Stimulated activated naive B cell treated with anti-CD40 and anti-IgM and Interleukin-4, amounts not matched to agents 10 μg/mL and 1 μg/mL and 100 μg/mL, for 72 hours (primary cell): ENCODE results near the gene LINC00237.
A peak's percentile ranks its signal among the peaks of the same experiment; 100 is the strongest.

Experiments used
- ATAC-seq, 2 donors: fragments of 150-1000 bp; cut with Tn5 transposase; replicated peaks; 2 replicates each; pipeline ENCODE4 v1.10.0; 2021; ENCODE audit warnings: moderate library complexity in 1 of 2
- DNase-seq: peaks from one replicate; pipeline ENCODE4 v3.0.0; 2021
- H3K27ac Mint-ChIP-seq: one replicate; pipeline ENCODE4 v1.8.0; 2022; ENCODE audit warnings: mild to moderate bottlenecking, mixed read lengths
- H3K27me3 Mint-ChIP-seq, 2 donors: one replicate each; pipeline ENCODE4 v1.8.0; 2022; ENCODE audit warnings: mixed read lengths in 2 of 2
- H3K36me3 Mint-ChIP-seq, 2 donors: one replicate each; pipeline ENCODE4 v1.8.0; 2022; ENCODE audit warnings: mixed read lengths in 2 of 2, mild to moderate bottlenecking in 1 of 2
- H3K4me1 Mint-ChIP-seq, 2 donors: one replicate each; pipeline ENCODE4 v1.8.0; 2022; ENCODE audit warnings: mixed read lengths in 2 of 2, mild to moderate bottlenecking in 1 of 2
- H3K4me3 Mint-ChIP-seq, 2 donors: one replicate each; pipeline ENCODE4 v1.8.0; 2022; ENCODE audit warnings: mild to moderate bottlenecking in 2 of 2, mixed read lengths in 2 of 2, moderate library complexity in 1 of 2
- H3K9me3 Mint-ChIP-seq, 2 donors: one replicate each; pipeline ENCODE4 v1.8.0; 2022; ENCODE audit warnings: mixed read lengths in 2 of 2, mild to moderate bottlenecking in 1 of 2

The LINC00237 gene

DNA sequence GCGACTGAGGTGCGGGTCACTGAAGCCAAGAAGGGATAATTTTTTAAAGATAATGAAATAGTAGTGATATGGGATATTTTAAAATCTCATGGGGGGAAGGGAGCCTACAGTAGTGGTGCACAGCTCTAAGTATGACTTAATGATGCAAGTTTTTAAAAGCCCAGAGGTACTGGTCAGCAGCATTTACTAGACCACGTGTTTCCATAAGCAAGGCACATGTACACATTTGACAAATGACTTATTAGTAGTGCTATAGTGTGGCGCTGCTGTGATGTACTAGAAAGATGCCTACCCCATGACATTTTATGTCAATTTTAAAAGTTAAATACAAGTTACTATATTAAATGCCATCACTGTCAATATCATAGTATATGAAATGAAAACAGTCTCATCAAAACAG is 7.5 kb upstream of the LINC00237 start:
- Mint-ChIP-seq H3K27me3 (peaks cover 49 to 90% of the 10 kb centered on the region in 2 donors), H3K9me3 (no peaks in the 10 kb centered on the region)
- ATAC-seq, result no peak

DNA sequence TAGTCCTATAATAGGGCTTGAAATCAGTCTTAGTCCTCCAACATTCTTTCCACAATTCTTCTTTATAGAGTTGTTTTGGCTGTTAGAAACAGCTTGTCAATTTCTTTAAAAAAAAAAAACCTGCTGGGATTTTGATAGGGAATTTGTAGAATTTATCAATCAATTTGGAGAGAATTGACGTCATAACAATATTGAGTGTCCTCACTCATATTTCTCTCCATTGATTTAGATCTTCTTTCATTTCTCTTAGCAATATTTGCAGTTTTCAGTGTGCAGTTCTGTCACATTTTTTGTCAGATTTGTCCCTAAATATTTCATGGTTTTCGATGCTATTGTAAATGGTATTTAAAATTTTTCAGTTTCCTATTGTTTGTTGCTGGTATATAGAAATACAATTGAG is 5.3 kb upstream of the LINC00237 start:
- Mint-ChIP-seq H3K4me3 (no peak overlapping the region), H3K36me3 (no peaks in the 10 kb centered on the region), H3K27ac (no peak overlapping the region), H3K4me1 (no peaks in the 10 kb centered on the region), H3K27me3 (peaks cover 48 to 86% of the 10 kb centered on the region in 2 donors), H3K9me3 (peaks cover 0 to 2% of the 10 kb centered on the region in 2 donors)
- no peak for ATAC-seq
- DNase-seq, result no peak

More for the DNA sequence above, 7.5 kb upstream of the LINC00237 start:
- DNase-seq, result no peak
- no peak overlapping the region for H3K4me3 Mint-ChIP-seq
- no peaks in the 10 kb centered on the region for H3K36me3 Mint-ChIP-seq
- no peak overlapping the region for H3K27ac Mint-ChIP-seq
- H3K4me1 Mint-ChIP-seq, result no peaks in the 10 kb centered on the region

DNA sequence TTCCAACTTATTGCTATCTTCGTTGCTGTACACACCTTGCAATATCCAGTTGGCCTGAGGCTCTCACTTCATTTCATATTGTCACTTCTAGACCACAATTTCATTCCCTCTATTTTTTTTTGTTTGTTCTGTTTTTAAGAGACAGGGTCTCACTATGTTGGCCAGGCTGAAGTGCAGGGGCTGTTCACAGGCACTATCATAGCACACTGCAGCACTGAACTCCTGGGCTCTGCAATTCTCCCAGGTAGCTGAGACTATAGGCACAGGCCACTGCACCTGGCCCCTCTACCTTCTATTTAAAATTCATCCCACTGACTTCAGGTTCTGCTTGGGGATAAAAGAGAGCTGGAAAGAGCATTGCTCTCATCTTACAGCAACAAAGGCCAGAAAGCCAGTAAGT is 4.7 kb upstream of the LINC00237 start:
- DNase-seq (no peak), ATAC-seq (no peak)
- no peak overlapping the region for H3K4me3 Mint-ChIP-seq
- no peak overlapping the region for H3K27ac Mint-ChIP-seq
- H3K4me1 Mint-ChIP-seq, result peaks cover 0 to 6% of the 10 kb centered on the region in 2 donors
- peaks cover 0 to 2% of the 10 kb centered on the region in 2 donors for H3K9me3 Mint-ChIP-seq
- no peaks in the 10 kb centered on the region for H3K36me3 Mint-ChIP-seq
- H3K27me3 Mint-ChIP-seq, result peaks cover 48 to 86% of the 10 kb centered on the region in 2 donors

DNA sequence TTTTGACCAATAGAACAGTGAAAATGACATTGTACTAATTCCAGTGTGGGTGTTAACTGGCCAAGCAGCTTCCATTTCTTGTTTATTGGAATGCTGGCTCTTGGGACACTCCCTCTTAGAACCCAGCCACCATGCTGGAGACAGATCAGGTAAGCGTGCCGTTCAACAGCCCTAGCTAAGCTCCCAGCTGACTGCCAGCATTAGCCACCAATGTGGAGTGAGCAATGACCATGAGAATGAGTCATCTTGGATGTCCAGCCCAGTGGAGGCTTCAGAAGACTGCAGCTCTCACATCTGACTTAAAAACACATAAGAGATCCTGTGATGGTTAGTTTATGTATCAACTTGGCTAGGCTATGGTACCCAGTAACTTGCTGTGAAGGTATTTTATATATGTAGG is 3.0 kb upstream of the LINC00237 start:
- DNase-seq, result no peak
- Mint-ChIP-seq H3K27me3 (peaks cover 49 to 84% of the 10 kb centered on the region in 2 donors), H3K36me3 (no peaks in the 10 kb centered on the region), H3K9me3 (peaks cover 0 to 2% of the 10 kb centered on the region in 2 donors), H3K27ac (no peak overlapping the region), H3K4me1 (peaks cover 0 to 13% of the 10 kb centered on the region in 2 donors), H3K4me3 (no peak overlapping the region)
- no peak for ATAC-seq

DNA sequence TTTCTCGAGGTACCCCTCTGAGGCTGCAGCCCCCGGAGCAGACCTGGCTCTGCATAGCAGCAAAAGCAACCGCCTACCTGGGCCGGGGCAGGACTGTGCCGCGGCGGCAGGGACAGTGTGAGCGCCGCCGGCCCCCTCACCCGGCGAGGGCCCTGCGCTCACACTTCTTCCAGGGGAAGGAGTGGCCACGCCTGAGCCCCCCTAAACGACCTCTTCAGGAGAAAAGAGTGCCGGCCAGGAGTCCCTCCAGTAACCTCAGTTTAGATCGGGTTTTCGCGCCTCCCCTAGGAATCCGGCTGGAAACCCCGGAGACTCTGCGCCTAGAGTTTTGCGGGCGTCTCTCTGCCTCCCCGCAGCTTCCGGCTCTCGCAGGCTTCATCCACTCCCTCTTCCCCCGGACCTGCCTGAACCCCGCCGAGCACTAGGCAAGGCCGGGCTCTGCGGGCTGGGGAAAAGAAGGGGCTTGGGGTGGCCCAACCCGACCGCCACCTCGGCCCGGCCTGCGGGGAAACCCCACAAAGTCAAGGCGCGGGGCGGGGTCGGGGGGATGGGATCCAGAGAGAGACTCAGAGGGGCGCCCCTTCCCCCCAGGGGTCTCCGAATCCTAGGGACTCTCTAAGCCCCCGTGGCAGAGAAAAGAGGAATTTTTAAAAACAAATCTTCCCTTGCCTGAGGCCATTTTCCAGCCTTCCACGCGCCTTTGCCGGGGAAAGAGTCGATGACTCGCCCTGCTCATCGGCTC is 558 bp downstream of the LINC00237 start:
- ATAC-seq (no peak), DNase-seq (no peak)
- H3K36me3 Mint-ChIP-seq, result peaks cover 3 to 4% of the 10 kb centered on the region in 2 donors
- H3K27ac Mint-ChIP-seq, result no peak overlapping the region
- peaks cover 0 to 2% of the 10 kb centered on the region in 2 donors for H3K9me3 Mint-ChIP-seq
- peaks cover 61 to 85% of the 10 kb centered on the region in 2 donors for H3K27me3 Mint-ChIP-seq
- peaks cover 16 to 37% of the 10 kb centered on the region in 2 donors for H3K4me1 Mint-ChIP-seq
- H3K4me3 Mint-ChIP-seq, result peak overlapping the region; percentile 48 to 61

DNA sequence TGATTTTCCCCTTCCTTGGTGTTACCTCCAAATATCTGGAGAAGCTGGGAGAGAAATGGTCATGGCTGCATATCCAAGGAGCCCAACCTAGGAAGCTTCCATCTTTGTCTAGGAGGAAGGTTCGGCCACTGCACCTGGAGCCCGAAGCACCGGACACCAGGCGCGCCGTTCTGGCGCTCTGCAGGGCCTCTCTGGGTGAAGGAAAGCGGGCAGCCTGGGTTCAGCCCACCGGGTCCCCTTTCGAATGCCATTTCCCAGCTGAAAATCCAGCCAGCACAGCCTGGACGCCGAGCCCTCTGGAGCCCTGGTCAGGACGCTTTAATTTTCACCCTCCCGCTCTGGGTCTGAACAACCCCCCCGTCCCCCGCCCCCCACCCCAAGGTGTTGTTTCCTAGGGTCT is 1.2 kb downstream of the LINC00237 start:
- Mint-ChIP-seq H3K27ac (no peak overlapping the region), H3K9me3 (peaks cover 0 to 2% of the 10 kb centered on the region in 2 donors), H3K27me3 (peaks cover 57 to 83% of the 10 kb centered on the region in 2 donors), H3K4me1 (peaks cover 18 to 40% of the 10 kb centered on the region in 2 donors), H3K36me3 (peaks cover 3 to 4% of the 10 kb centered on the region in 2 donors), H3K4me3 (no peak overlapping the region)
- DNase-seq (no peak), ATAC-seq (no peak)

DNA sequence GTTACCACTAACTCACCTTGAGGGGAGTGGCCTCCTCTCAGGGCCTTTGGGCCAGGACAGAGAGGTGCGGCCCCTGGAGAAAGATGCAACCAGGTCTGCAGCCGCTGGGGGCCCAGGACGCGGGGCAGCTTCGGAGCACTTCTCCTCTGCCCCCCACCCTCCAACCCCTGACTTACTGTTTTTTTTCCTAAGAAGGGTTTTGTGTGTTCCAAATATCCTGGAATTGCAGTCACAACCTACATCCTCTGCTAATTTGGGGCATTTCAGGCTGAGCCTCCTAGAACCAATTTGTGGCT is 1.7 kb downstream of the LINC00237 start:
- peaks cover 57 to 83% of the 10 kb centered on the region in 2 donors for H3K27me3 Mint-ChIP-seq

DNA sequence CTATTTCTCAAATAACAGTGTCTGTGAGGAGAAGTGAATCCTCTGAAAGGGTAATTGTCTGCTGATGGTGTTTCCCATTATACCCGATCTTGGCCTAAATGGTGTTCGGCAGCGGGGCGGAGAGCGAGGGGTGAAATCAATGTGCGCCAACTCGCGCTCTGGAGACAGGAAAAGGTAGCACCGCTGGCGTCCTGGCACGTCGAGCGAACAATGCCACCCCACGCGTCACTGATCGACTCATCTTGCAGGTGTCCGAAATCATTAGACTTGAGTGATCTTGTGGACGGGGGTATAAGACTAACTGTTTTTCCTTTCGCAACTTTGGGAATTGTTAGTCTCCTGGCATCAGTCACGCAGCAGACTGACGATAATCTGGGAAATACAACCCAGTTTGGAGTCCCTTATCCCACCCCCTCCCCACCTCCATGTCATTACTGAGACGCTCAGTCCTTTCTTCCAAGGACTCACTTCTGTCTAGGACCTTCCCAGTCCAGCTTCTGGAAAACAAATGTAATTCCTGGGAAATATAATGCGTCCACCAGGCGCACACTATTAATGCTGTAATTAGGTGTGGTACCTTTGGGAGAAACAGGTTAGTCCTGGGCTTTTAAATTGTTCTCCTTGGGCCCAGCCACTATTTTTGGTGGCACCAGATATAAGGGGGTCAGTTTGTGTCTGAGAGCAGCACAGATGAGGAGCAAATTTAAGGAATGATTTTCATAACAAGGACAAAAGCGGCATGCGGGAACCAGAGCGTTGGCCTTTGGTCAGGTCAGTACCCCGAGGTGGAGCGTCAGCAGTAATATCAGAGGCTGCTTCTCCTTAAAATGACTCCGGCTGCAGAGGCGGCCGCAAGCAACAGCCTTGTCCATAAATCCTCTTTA is 2.3 kb downstream of the LINC00237 start:
- peak overlapping the region; percentile 42 for H3K27ac Mint-ChIP-seq

More for the DNA sequence above, 1.7 kb downstream of the LINC00237 start:
- Mint-ChIP-seq H3K9me3 (peaks cover 0 to 2% of the 10 kb centered on the region in 2 donors), H3K27ac (no peak overlapping the region), H3K36me3 (peaks cover 3 to 4% of the 10 kb centered on the region in 2 donors), H3K4me1 (peaks cover 18 to 42% of the 10 kb centered on the region in 2 donors), H3K4me3 (no peak overlapping the region)
- no peak for ATAC-seq
- DNase-seq, result no peak

DNA sequence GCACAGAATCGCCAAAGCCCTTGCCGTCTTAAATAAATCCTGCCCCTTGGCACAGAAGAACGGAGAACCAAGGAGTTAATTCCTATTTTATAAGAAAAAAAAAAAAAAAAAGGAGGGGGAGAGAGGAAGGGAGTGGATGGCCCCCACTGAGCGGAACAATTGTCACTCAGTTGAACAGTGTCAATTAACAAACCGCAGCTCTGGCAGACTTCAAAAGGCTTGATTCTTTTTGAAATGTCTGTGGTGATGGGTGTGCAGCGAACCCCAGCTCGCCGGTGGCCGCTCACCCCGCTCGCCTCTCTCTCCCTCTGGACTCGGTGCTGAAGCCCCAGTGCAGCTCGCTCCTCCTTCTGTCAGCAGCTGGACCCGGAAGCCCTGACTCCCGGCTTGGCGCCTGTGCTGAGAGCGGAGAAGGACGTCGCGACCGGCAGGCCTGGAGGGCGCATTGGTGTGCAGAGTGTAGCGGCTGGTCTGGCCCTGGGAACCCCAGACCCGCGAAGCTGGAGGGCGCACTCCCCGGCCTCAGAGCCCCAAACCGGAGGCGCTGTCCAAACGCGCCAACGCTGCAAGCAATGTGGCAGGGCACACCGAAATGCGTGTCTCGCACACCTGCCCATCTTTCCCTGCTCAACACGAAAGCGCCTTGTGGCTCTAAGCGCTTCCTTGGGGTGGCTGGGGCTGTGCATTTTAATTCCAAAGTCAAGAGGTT is 3.4 kb downstream of the LINC00237 start:
- Mint-ChIP-seq H3K27me3 (peaks cover 63 to 86% of the 10 kb centered on the region in 2 donors), H3K27ac (peak overlapping the region; percentile 81)

More for the DNA sequence above, 2.3 kb downstream of the LINC00237 start:
- Mint-ChIP-seq H3K27me3 (peaks cover 63 to 85% of the 10 kb centered on the region in 2 donors), H3K9me3 (peaks cover 0 to 2% of the 10 kb centered on the region in 2 donors), H3K4me3 (no peak overlapping the region), H3K4me1 (peaks cover 18 to 45% of the 10 kb centered on the region in 2 donors), H3K36me3 (peaks cover 3 to 4% of the 10 kb centered on the region in 2 donors)
- DNase-seq (no peak), ATAC-seq (no peak)

DNA sequence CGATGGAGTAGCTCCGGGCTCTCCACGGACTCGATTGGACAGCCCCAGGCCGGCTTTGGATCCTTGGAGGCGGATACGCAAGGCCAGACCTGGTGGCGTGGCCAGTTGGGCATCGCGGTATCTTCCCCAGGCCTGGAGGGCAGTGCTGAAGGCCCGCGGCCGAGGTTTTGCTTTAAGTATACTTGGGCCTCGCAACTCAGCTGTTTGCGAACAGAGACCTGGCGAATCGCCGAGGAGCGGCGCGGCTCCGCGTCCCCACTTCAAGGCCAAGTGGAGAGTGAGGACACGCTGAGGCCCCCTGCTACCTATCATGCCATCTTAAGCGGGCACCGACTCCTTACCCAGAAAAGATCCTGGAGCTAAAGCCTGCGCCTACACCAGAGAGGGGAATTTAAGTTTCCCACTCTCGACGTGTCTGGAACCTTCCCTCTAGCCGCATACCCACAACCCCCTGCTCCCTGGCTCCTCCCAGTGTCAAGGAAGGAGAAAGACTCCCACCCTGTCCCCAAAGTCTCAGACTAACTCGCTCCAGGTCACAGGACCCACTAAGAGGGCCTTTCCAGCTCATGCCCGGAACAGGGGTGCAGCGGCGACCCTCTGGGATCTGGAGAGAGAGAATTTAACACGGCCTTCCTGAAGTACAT is 4.1 kb downstream of the LINC00237 start:
- Mint-ChIP-seq H3K4me3 (peak overlapping the region; percentile 77), H3K4me1 (peaks cover 18 to 45% of the 10 kb centered on the region in 2 donors), H3K9me3 (no peaks in the 10 kb centered on the region), H3K36me3 (peaks cover 3 to 4% of the 10 kb centered on the region in 2 donors), H3K27ac (peak overlapping the region; percentile 59), H3K27me3 (peaks cover 62 to 85% of the 10 kb centered on the region in 2 donors)
- ATAC-seq (peak in 1 of 2 donors; percentile 15), DNase-seq (no peak)

More for the DNA sequence above, 3.4 kb downstream of the LINC00237 start:
- peaks cover 3 to 4% of the 10 kb centered on the region in 2 donors for H3K36me3 Mint-ChIP-seq
- DNase-seq (peak; percentile 13), ATAC-seq (peak; percentile 30 to 36)
- H3K4me3 Mint-ChIP-seq, result peak overlapping the region; percentile 77
- peaks cover 0 to 2% of the 10 kb centered on the region in 2 donors for H3K9me3 Mint-ChIP-seq
- H3K4me1 Mint-ChIP-seq, result peaks cover 18 to 45% of the 10 kb centered on the region in 2 donors

DNA sequence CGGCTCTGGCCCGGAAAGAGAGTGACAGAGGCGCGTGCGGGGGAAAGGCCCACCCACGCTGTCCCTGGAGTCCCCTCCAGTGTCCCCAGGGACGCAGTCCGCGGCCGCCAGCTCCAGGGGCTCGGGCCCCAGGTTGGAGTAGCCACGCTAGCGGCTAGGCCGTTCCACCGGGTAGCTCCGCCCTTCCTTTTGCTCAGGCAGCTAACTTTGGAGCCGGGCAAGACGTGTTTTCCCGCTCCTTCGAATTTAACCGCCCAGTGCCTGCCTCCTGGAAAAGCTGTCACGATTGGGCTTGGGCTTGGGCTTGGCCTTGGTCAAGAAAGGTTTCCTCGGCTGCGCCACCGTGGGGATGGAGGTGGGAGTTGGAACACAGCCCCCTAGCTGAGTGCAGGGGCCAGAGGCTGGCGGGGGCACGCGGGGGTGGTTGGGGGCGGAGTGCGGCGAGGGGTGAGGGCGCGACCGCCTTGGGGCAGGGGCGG is 4.7 kb downstream of the LINC00237 start:
- no peaks in the 10 kb centered on the region for H3K9me3 Mint-ChIP-seq
- peak overlapping the region; percentile 67 to 91 for H3K4me3 Mint-ChIP-seq
- DNase-seq, result no peak
- H3K27ac Mint-ChIP-seq, result no peak overlapping the region
- H3K27me3 Mint-ChIP-seq, result peaks cover 65 to 88% of the 10 kb centered on the region in 2 donors
- H3K36me3 Mint-ChIP-seq, result peaks cover 3 to 4% of the 10 kb centered on the region in 2 donors
- no peak for ATAC-seq
- peaks cover 18 to 45% of the 10 kb centered on the region in 2 donors for H3K4me1 Mint-ChIP-seq

DNA sequence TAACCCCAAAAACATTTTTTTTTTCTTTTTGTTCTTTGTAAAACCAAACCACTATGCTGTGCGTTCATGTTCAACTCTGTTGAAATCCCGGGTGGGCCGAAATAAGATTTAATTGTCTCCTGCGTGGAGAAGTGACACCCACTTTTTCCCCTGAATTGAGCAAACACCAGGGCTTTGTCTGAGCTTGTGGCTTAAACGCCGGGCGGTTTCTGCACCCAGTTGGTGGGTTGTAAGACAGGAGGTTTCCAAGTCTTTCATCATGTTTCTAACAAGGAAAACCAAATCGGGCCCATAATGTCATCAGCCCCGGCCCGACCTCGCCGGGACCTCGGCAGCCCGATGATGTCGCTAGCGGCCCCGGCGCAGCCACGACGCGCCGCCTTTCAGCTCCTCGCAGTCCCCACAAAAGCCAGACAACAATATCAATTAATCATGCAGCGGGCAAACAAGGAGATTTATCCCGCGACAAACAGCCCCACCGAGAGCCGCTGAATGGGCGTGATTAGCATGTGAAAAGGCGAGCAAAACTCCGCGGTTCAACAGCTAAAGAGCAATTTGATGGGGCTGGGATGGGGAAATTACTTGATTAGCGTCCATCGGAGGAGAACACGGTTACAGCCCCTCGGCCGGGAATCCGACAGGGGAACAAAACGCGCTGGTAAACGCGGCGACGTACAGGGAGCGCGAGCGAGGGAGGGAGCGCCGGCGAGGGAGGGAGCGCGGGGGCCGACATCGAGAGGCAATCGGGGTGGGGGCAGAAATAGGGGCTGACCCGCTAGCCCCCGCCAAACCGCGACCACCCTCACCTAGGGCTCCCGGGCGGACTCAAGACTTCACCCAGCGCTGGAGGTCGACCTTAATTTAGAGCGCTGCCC is 5.3 kb downstream of the LINC00237 start:
- H3K27me3 Mint-ChIP-seq, result peaks cover 65 to 88% of the 10 kb centered on the region in 2 donors
- ATAC-seq (peak; percentile 6 to 8), DNase-seq (no peak)
- H3K36me3 Mint-ChIP-seq, result peaks cover 3 to 4% of the 10 kb centered on the region in 2 donors
- peaks cover 20 to 39% of the 10 kb centered on the region in 2 donors for H3K4me1 Mint-ChIP-seq
- H3K4me3 Mint-ChIP-seq, result peak overlapping the region; percentile 90 to 91
- H3K27ac Mint-ChIP-seq, result peak overlapping the region; percentile 93
- H3K9me3 Mint-ChIP-seq, result no peaks in the 10 kb centered on the region
